Tibial nerve (tissue), 4 donors: ENCODE measurements around the gene CNPPD1. TPM values are rescaled to one million over a fixed set of nuclear protein-coding genes. Genes with fewer than 3 reads are reported as not detected.

Experiments used
- DNase-seq, 2 donors: peaks; one replicate each; pipeline ENCODE4 v3.0.0-alpha.2; 2019; ENCODE audit warnings: low spot score in 2 of 2
- H3K27ac ChIP-seq, 4 donors: fragments of 200-600 bp; sonication (generic) in 3 of 4; one replicate each; pipeline ENCODE4 v1.5.1; 2017 to 2019; ENCODE audit warnings: mild to moderate bottlenecking in 1 of 4
- H3K27me3 ChIP-seq, 2 donors: fragments of 200-600 bp; sonication (generic) in 1 of 2; one replicate each; pipeline versions ENCODE4 v1.5.1 to v1.6.0; 2017 to 2019
- H3K36me3 ChIP-seq, 3 donors: fragments of 200-600 bp; sonication (generic); one replicate each; pipeline ENCODE4 v1.5.1; 2018 to 2019
- H3K4me1 ChIP-seq, 4 donors: fragments of 200-600 bp; sonication (generic) in 3 of 4; one replicate each; pipeline ENCODE4 v1.5.1; 2017 to 2019
- H3K4me3 ChIP-seq, 4 donors: fragments of 200-600 bp; sonication (generic) in 3 of 4; one replicate each; pipeline ENCODE4 v1.5.1; 2017 to 2019; ENCODE audit warnings: mild to moderate bottlenecking in 1 of 4, moderate library complexity in 1 of 4
- H3K9me3 ChIP-seq, 4 donors: fragments of 200-600 bp; sonication (generic) in 3 of 4; one replicate each; pipeline ENCODE4 v1.5.1; 2017 to 2019
- EP300 ChIP-seq, 2 donors: sonication (generic); formaldehyde crosslinking; IDR thresholded peaks; one replicate each; pipeline ENCODE4 v1.6.1; 2017; ENCODE audit warnings: antibody characterized with exemption in 2 of 2, mild to moderate bottlenecking in 1 of 2
- POLR2A ChIP-seq, 2 donors: fragments of 450-650 bp; IDR thresholded peaks; one replicate each; pipeline ENCODE4 v1.6.1; 2017; ENCODE audit warnings: antibody characterized with exemption in 2 of 2, mild to moderate bottlenecking in 2 of 2, moderate library complexity in 2 of 2
- WGBS, 2 donors: methylation state at CpG; one replicate each; pipeline ENCODE4 v1.1.5; 2018; 5-methylcytosine and 5-hydroxymethylcytosine counted together
- total RNA-seq, 4 donors: library from RNA; depleted of rRNA; stranded (reverse); fragments of >200 nt; gene quantifications; one replicate each; pipeline ENCODE4 v1.1.0, GENCODE V29; 2016
- TF ChIP-seq, protein P1 (sequence below), 5 experiments: fragments of 200-600 bp in 3 of 5; fragments of 450-650 bp in 2 of 5; sonication (generic) in 3 of 5; IDR thresholded peaks; one replicate each; pipeline ENCODE4 v1.5.1; 2016 to 2019; ENCODE audit warnings: antibody characterized with exemption in 5 of 5, mild to moderate bottlenecking in 3 of 5, moderate library complexity in 2 of 5

CNPPD1 gene
- total RNA-seq, 4 donors from 2014 or later: 38.8 to 51.3 (median 49.4) TPM

DNA sequence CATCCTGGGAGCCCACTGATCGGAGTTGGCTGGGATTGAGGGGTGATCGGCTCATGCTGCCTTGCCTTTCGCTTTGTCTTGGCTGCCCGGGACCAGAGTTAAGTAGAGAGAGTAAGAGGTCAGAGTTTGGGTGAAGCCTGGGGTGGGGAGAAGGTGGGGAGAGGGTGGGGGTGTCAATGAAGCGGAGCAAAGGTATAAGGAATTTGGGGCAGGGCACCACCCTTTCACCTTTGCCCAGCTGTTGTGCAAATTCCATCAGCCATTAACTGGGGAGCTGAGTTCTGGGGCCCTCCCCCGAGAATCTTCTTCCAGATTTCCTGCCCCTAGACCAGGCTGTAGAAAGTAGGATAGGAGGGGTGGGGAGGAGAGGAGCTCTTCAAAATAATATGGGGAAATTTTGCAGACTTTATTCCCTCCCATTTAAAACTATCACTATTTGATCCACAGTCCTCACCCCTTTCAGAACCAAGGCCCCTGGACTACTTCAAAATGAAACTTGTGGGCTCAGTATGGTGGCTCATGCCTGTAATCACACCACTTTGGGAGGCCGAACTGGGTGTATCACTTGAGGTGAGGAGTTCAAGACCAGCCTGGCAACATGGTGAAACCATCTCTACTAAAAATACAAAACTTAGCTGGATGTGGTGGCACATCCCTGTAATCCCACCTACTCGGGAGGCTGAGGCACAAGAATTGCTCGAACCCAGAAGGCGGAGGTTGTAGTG is 6.6 kb downstream of the CNPPD1 start, which contains the start of gene SLC23A3:
Gene SLC23A3 (minus strand): TSS at position 100 of the 725 bp plus-strand sequence. CDS start 45 bp downstream, at position 55.
- Histone ChIP-seq H3K4me3 (no peak within 1 kb of the TSS), H3K27me3 (no peaks in the 10 kb centered on the region), H3K9me3 (no peaks in the 10 kb centered on the region), H3K4me1 (peaks cover 0 to 27% (median 12%) of the 10 kb centered on the region in 4 donors), H3K36me3 (peaks cover 0 to 34% (median 19%) of the 10 kb centered on the region in 3 donors), H3K27ac (peak within 1 kb of the TSS; percentile 50 to 94 (median 74))
- TF ChIP-seq, protein P1, sequence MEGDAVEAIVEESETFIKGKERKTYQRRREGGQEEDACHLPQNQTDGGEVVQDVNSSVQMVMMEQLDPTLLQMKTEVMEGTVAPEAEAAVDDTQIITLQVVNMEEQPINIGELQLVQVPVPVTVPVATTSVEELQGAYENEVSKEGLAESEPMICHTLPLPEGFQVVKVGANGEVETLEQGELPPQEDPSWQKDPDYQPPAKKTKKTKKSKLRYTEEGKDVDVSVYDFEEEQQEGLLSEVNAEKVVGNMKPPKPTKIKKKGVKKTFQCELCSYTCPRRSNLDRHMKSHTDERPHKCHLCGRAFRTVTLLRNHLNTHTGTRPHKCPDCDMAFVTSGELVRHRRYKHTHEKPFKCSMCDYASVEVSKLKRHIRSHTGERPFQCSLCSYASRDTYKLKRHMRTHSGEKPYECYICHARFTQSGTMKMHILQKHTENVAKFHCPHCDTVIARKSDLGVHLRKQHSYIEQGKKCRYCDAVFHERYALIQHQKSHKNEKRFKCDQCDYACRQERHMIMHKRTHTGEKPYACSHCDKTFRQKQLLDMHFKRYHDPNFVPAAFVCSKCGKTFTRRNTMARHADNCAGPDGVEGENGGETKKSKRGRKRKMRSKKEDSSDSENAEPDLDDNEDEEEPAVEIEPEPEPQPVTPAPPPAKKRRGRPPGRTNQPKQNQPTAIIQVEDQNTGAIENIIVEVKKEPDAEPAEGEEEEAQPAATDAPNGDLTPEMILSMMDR (IDR thresholded peaks at IDR 0.05): no peak
- TF ChIP-seq POLR2A (IDR thresholded peaks at IDR 0.05) (no peak), EP300 (IDR thresholded peaks at IDR 0.05) (no peak)
- peak in 1 of 2 donors; percentile 3 for DNase-seq
- 83 to 85% methylated on average over 10 of the region's 10 CpGs for WGBS, 2 donors

DNA sequence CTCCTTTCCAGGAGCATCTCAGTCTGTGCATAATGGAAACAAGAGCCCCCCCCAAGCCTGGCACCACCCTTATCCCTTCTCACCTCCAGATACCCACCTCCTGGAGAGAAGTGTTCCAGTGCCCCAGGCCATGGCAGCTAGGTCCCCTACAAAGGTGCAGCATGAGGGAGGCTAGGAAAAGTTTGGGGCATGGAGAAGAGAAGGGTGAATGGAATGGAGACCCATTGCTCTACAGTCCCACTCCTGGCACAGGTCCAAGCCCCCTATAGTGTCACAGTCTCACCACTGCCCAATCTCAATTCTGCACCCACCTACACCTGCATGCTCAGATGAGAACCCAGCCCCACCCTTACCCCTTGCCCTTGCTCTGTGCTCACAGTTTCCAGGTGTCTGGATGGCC is 7.8 kb downstream of the CNPPD1 start:
- Histone ChIP-seq H3K27ac (no peak overlapping the region), H3K4me1 (peaks cover 0 to 21% (median 9%) of the 10 kb centered on the region in 4 donors), H3K36me3 (peaks cover 0 to 22% (median 13%) of the 10 kb centered on the region in 3 donors), H3K27me3 (no peaks in the 10 kb centered on the region), H3K4me3 (no peak overlapping the region), H3K9me3 (no peaks in the 10 kb centered on the region)
- no peak for DNase-seq
- TF ChIP-seq EP300 (IDR thresholded peaks at IDR 0.05): no peak
- TF ChIP-seq, protein P1 (IDR thresholded peaks at IDR 0.05): no peak

DNA sequence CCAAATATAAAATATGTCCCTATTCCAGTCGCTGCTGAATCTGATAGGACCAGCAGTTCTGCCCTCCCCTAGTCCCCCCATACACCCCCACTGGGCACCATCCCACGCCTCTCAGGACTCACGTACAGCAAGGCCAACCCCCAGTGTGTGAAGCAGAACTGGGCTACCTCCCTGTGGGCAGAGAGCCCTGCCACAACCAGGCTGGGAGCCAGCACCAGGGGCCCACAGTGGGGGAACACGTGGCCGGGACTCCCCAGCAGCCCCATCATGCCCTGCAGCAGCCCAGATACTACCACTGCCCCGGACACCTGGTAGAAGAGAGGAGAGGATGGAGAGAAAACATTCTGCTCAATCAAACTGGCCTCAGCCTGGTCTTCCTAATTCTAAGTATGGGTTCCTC is 8.2 kb downstream of the CNPPD1 start:
- no peaks in the 10 kb centered on the region for H3K9me3 ChIP-seq
- H3K4me3 ChIP-seq: no peak overlapping the region
- no peaks in the 10 kb centered on the region for H3K27me3 ChIP-seq
- H3K36me3 ChIP-seq: peaks cover 0 to 18% (median 13%) of the 10 kb centered on the region in 3 donors
- H3K27ac ChIP-seq: peak overlapping the region in 1 of 4 donors; percentile 7
- TF ChIP-seq, protein P1 (IDR thresholded peaks at IDR 0.05): no peak
- no peak for TF ChIP-seq POLR2A (IDR thresholded peaks at IDR 0.05)
- no peak for TF ChIP-seq EP300 (IDR thresholded peaks at IDR 0.05)
- DNase-seq: no peak
- H3K4me1 ChIP-seq: peaks cover 0 to 21% (median 9%) of the 10 kb centered on the region in 4 donors
- WGBS, 2 donors: 53 to 59% methylated on average over 6 of the region's 6 CpGs

DNA sequence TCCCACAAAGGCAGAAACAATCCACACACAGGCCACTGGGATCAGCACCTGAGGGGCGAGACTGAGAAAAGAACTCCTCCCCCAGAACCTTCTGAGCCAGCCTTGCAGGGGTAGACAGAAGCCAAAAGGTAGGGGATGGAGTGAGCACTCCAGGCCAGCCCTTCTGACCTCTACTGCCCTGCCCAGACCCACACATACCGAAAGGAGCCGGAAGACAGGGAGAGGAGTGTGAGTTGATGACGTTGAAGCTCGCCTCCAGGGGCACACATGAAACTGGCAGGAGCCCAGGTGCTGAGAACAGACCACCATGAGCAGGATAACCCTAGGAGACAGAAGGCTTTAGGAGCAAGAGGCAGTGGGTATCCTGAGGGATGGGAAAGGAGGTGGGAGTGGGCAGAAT is 8.7 kb downstream of the CNPPD1 start:
- 58 to 62% methylated on average over 5 of the region's 5 CpGs for WGBS, 2 donors
- H3K27ac ChIP-seq: peak overlapping the region in 1 of 4 donors; percentile 7
- no peak overlapping the region for H3K4me3 ChIP-seq
- TF ChIP-seq, protein P1 (IDR thresholded peaks at IDR 0.05): no peak
- no peak for TF ChIP-seq EP300 (IDR thresholded peaks at IDR 0.05)
- TF ChIP-seq POLR2A (IDR thresholded peaks at IDR 0.05): no peak
- H3K9me3 ChIP-seq: no peaks in the 10 kb centered on the region
- H3K36me3 ChIP-seq: peaks cover 0 to 13% (median 8%) of the 10 kb centered on the region in 3 donors
- H3K4me1 ChIP-seq: peaks cover 0 to 21% (median 9%) of the 10 kb centered on the region in 4 donors
- no peak for DNase-seq
- no peaks in the 10 kb centered on the region for H3K27me3 ChIP-seq
